Subcutaneous abdominal adipose tissue (tissue), 5 donors: ENCODE measurements around the gene CPED1.
"Not testable (repeated sequence)": the region's sequence is repeated elsewhere in the genome, so short reads cannot be mapped to it uniquely, and the experiment has no call there.

Experiments
- H3K27ac ChIP-seq: one replicate; pipeline ENCODE4 v1.7.0; 2013; ENCODE audit warnings: low read depth, mild to moderate bottlenecking, inconsistent platforms, low read length, moderate library complexity
- H3K27me3 ChIP-seq, 5 donors: one replicate each; pipeline ENCODE4 v1.7.0; 2013; ENCODE audit warnings: low read length in 5 of 5, inconsistent platforms in 1 of 5; ENCODE audit not compliant: control insufficient read depth in 5 of 5, insufficient read depth in 4 of 5
- H3K36me3 ChIP-seq, 5 donors: one replicate each; pipeline ENCODE4 v1.7.0; 2013; ENCODE audit warnings: low read length in 5 of 5; ENCODE audit not compliant: control insufficient read depth in 5 of 5, insufficient read depth in 5 of 5
- H3K4me1 ChIP-seq, 5 donors: one replicate each; pipeline ENCODE4 v1.7.0; 2013; ENCODE audit warnings: low read length in 5 of 5, mild to moderate bottlenecking in 3 of 5, moderate library complexity in 1 of 5; ENCODE audit not compliant: control insufficient read depth in 5 of 5, insufficient read depth in 5 of 5
- H3K4me3 ChIP-seq, 5 donors: one replicate each; pipeline ENCODE4 v1.7.0; 2013; ENCODE audit warnings: low read length in 5 of 5, low read depth in 1 of 5
- H3K9ac ChIP-seq, 5 donors: one replicate each; pipeline ENCODE4 v1.7.0; 2013; ENCODE audit warnings: low read length in 5 of 5, mild to moderate bottlenecking in 4 of 5, moderate library complexity in 3 of 5
- H3K9me3 ChIP-seq, 5 donors: one replicate each; pipeline ENCODE4 v1.7.0; 2013; ENCODE audit warnings: low read length in 5 of 5; ENCODE audit not compliant: control insufficient read depth in 5 of 5
- donor health status: healthy.
- donor health status: healthy.
- donor health status: healthy.
- donor health status: healthy.
- donor health status: healthy.

The CPED1 gene

GRCh38 chr7:121057878-121058277 lies 69.4 kb downstream of the CPED1 start:
- no peak overlapping the region for H3K27ac ChIP-seq

DNA sequence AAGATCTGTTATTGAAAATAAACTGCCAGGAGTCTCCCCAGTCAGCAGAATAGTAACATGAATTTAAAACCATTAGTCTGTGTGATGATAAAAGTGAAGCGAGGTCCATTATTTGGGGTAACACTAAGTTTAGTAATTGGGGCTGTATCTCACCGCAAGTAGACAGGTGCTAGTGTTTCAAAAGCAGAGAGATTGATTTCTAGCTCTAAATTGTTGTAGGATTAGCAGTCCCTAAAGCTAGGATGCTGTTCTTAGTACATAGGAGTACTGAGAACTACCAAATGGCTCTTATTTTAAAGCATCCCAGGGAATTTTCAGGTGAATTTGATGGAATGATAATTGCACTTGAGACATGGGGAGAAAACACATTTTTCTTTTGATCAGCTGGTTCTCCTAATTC lies 70.5 kb downstream of the CPED1 start:
- Histone ChIP-seq H3K36me3 (peaks cover 0 to 5% (median 0%) of the 10 kb centered on the region in 5 donors), H3K9ac (no peak overlapping the region), H3K27me3 (no peaks in the 10 kb centered on the region), H3K27ac (no peak overlapping the region), H3K9me3 (no peaks in the 10 kb centered on the region), H3K4me3 (no peak overlapping the region), H3K4me1 (peaks cover 0 to 14% (median 4%) of the 10 kb centered on the region in 5 donors)

More at GRCh38 chr7:121057878-121058277, 69.4 kb downstream of the CPED1 start:
- no peaks in the 10 kb centered on the region for H3K27me3 ChIP-seq
- H3K9ac ChIP-seq = no peak overlapping the region
- peaks cover 0 to 9% (median 2%) of the 10 kb centered on the region in 5 donors for H3K4me1 ChIP-seq
- H3K9me3 ChIP-seq = no peaks in the 10 kb centered on the region
- H3K36me3 ChIP-seq = peaks cover 0 to 5% (median 0%) of the 10 kb centered on the region in 5 donors
- no peak overlapping the region for H3K4me3 ChIP-seq

DNA sequence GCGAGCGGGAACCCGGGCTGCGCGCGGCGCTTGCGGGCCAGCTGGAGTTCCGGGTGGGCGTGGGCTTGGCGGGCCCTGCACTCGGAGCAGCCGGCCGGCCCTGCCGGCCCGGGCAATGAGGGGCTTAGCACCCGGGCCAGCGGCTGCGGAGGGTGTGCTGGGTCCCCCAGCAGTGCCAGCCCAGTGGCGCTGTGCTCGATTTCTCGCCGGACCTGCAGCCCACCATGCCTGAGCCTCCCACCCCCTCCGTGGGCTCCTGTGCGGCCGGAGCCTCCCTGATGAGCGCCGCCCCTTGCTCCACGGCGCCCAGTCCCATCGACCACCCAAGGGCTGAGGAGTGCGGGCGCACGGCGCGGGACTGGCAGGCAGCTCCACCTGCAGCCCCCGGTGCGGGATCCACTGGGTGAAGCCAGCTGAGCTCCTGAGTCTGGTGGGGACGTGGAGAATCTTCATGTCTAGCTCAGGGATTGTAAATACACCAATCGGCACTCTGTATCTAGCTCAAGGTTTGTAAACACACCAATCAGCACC lies 71.5 kb downstream of the CPED1 start:
- H3K4me3 ChIP-seq, H3K9me3 ChIP-seq: not testable (repeated sequence)

DNA sequence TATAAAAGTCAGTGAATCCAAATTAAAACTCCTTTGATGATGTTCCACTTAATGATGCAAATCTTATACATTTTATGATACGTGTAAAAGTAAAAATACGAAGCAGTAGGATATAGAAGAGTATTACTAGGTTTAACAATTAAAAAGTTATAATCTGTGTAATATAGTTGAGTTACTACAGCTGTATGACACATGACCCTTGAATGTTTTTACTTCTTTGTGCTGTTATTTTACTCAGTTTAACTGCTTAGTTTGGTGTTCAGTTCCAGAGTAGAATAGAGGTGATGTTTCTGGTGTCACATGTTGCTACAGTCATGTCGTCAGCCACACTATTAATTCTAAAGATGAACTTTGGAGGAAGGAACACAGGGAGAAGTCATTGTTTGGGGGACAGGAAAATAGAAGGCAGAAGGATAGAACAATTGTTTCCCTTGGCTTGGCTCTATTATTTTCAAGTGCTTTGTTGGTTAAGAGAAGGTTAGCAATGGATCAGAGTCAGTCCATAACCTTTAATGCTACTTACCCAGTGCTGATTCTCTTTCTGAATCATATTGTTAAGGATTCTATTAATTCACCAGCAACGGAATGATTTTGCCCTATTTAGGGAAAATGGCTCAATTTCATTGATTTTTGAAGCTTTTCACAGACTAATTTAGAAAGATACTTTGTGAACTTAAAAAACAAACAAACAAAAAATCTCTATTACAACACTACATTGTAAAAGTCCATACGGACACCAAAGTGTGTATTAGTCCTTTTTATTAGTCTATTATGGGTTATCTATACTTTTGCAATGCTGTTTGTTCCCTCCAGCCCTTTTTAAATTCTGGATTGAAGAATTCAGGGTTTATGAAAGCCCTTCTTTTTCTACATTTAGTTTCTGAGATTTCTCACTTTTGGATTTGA lies 73.4 kb downstream of the CPED1 start:
- Histone ChIP-seq H3K4me1 (peaks cover 0 to 15% (median 4%) of the 10 kb centered on the region in 5 donors), H3K27ac (no peak overlapping the region), H3K4me3 (no peak overlapping the region), H3K9ac (no peak overlapping the region), H3K27me3 (no peaks in the 10 kb centered on the region), H3K36me3 (peaks cover 0 to 9% (median 0%) of the 10 kb centered on the region in 5 donors), H3K9me3 (no peaks in the 10 kb centered on the region)

More for the DNA sequence above, 71.5 kb downstream of the CPED1 start:
- H3K27me3 ChIP-seq, H3K9ac ChIP-seq, H3K36me3 ChIP-seq, H3K27ac ChIP-seq: not testable (repeated sequence)
- H3K4me1 ChIP-seq = peaks cover 0 to 15% (median 4%) of the 10 kb centered on the region in 5 donors

DNA sequence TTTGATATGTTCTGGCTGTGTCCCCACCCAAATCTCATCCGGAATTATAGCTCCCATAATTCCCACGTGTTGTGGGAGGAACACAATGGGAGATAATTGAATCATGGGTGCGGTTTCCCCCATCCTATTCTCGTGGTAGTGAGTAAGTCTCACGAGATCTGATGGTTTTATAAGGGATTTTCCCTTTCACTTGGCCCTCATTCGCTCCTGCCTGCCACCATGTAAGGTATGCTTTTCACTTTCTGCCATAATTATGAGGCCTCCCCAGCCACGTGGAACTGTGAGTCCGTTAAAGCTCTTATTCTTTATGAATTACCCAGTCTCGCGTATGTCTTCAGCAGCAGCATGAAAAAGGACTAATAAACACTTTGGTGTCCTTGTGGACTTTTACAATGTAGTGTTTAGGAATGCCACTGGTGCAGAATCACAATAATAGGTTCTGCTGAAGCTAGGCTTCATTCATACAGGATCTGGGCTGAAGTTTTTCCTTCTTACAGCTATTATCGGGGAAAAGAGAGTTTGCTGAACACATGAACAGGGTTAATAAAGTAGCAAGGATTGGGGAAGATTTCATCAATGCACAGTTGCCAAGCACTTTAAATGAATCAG lies 74.3 kb downstream of the CPED1 start:
- Histone ChIP-seq H3K4me3 (no peak overlapping the region), H3K27me3 (no peaks in the 10 kb centered on the region), H3K36me3 (peaks cover 0 to 9% (median 0%) of the 10 kb centered on the region in 5 donors)

GRCh38 chr7:121067717-121068116 lies 79.2 kb downstream of the CPED1 start:
- peaks cover 0 to 18% (median 9%) of the 10 kb centered on the region in 5 donors for H3K4me1 ChIP-seq

More for the DNA sequence above, 74.3 kb downstream of the CPED1 start:
- H3K9ac ChIP-seq = no peak overlapping the region
- H3K9me3 ChIP-seq = no peaks in the 10 kb centered on the region
- peaks cover 0 to 15% (median 4%) of the 10 kb centered on the region in 5 donors for H3K4me1 ChIP-seq
- no peak overlapping the region for H3K27ac ChIP-seq

GRCh38 chr7:121069346-121070100 lies 81.0 kb downstream of the CPED1 start:
- H3K36me3 ChIP-seq = peaks cover 0 to 2% (median 0%) of the 10 kb centered on the region in 5 donors
- H3K4me3 ChIP-seq = no peak overlapping the region
- H3K27ac ChIP-seq = no peak overlapping the region
- peaks cover 0 to 27% (median 9%) of the 10 kb centered on the region in 5 donors for H3K4me1 ChIP-seq
- no peaks in the 10 kb centered on the region for H3K27me3 ChIP-seq
- H3K9ac ChIP-seq = no peak overlapping the region
- no peaks in the 10 kb centered on the region for H3K9me3 ChIP-seq

More at GRCh38 chr7:121067717-121068116, 79.2 kb downstream of the CPED1 start:
- H3K9ac ChIP-seq, H3K4me3 ChIP-seq, H3K9me3 ChIP-seq, H3K27ac ChIP-seq, H3K36me3 ChIP-seq, H3K27me3 ChIP-seq: not testable (repeated sequence)

- Histone ChIP-seq H3K9me3 (no peaks in the 10 kb centered on the region), H3K27me3 (no peaks in the 10 kb centered on the region), H3K9ac (no peak overlapping the region), H3K27ac (no peak overlapping the region), H3K4me1 (peaks cover 0 to 35% (median 9%) of the 10 kb centered on the region in 5 donors), H3K4me3 (no peak overlapping the region), H3K36me3 (no peaks in the 10 kb centered on the region)
Measured at GRCh38 chr7:121071132-121071531, 82.6 kb downstream of the CPED1 start.

DNA sequence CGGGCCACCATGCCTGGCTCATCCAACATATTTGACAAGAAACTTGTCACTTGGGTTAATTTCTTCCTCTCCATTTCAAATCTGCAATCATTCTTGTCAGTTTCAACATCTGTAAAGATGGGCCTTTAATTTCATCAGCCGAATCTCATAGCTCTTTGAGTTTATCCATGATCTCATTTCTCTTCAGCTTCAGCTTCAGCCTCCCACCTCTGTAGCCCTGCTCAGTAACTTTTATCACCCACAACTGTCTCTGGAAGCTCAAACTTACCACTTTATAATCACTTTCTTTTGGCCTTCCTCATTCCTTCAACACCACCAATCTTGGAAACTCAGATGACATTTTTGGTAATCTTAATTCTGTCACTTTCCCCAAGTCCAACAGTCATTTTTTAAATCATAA lies 83.2 kb downstream of the CPED1 start:
- no peaks in the 10 kb centered on the region for H3K9me3 ChIP-seq
- H3K36me3 ChIP-seq = no peaks in the 10 kb centered on the region
- H3K4me3 ChIP-seq = no peak overlapping the region
- H3K9ac ChIP-seq = no peak overlapping the region
- no peak overlapping the region for H3K27ac ChIP-seq
- H3K27me3 ChIP-seq = no peaks in the 10 kb centered on the region
- H3K4me1 ChIP-seq = peaks cover 0 to 40% (median 14%) of the 10 kb centered on the region in 5 donors
